Esophagus squamous epithelium (tissue), 4 donors: ENCODE measurements around the gene NKG7.

Source experiments
- POLR2A ChIP-seq, 4 donors: fragments of 450-650 bp; IDR thresholded peaks; one replicate each; pipeline ENCODE4 v1.6.1; 2017; ENCODE audit warnings: antibody characterized with exemption in 4 of 4, mild to moderate bottlenecking in 4 of 4, moderate library complexity in 3 of 4
- TF ChIP-seq, protein P1 (sequence below), 6 experiments: fragments of 450-650 bp in 4 of 6; fragments of 200-600 bp in 2 of 6; sonication (generic) in 2 of 6; IDR thresholded peaks; one replicate each; pipeline ENCODE4 v1.5.1; 2016 to 2019; ENCODE audit warnings: antibody characterized with exemption in 6 of 6, mild to moderate bottlenecking in 4 of 6, moderate library complexity in 4 of 6

DNA sequence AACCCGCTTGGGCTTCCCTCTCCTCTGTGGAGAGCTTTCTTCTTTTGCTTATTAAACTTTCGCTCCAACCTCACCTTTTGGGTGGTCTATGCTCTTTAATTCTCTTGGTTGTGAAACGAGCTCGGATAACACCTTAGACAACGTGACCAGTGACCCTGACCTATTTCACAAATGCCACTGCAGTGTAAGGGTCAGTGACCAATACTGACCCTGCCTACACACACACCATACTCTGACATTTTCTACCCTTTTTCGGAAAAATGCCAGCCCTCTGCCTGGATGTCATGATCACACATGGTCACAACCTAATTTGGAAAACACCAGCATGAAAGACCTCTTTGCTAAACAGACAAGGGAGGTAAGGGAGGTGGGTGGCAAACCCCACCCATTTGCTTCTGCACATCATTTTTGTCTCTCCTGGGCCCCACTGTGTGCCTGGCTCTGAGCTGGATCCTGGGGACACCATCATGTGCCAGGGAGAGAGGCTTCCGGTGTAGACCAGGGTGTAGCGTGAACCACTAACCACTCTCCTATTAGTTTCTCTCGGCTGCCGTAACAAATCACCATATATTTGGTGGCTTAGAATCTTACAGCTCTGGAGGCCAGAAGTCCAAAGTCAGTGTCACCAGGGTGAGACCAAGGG lies 16.2 kb downstream of the NKG7 start:
- TF ChIP-seq, protein P1, sequence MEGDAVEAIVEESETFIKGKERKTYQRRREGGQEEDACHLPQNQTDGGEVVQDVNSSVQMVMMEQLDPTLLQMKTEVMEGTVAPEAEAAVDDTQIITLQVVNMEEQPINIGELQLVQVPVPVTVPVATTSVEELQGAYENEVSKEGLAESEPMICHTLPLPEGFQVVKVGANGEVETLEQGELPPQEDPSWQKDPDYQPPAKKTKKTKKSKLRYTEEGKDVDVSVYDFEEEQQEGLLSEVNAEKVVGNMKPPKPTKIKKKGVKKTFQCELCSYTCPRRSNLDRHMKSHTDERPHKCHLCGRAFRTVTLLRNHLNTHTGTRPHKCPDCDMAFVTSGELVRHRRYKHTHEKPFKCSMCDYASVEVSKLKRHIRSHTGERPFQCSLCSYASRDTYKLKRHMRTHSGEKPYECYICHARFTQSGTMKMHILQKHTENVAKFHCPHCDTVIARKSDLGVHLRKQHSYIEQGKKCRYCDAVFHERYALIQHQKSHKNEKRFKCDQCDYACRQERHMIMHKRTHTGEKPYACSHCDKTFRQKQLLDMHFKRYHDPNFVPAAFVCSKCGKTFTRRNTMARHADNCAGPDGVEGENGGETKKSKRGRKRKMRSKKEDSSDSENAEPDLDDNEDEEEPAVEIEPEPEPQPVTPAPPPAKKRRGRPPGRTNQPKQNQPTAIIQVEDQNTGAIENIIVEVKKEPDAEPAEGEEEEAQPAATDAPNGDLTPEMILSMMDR (IDR thresholded peaks at IDR 0.05) = no peak
- no peak for TF ChIP-seq POLR2A (IDR thresholded peaks at IDR 0.05)
